NB4 (cell line): ENCODE results near the gene PRCC.

Source experiments
- MYC ChIP-seq: IDR thresholded peaks from 2 replicates; pipeline ENCODE4 v1.6.1; 2011; ENCODE audit warnings: low read depth, low read length
- POLR2A ChIP-seq: IDR thresholded peaks from 2 replicates; pipeline ENCODE4 v1.6.1; 2011; ENCODE audit warnings: mild to moderate bottlenecking; ENCODE audit not compliant: insufficient read length; ENCODE audit errors: extremely low read depth
- TF ChIP-seq, protein P1 (sequence below): IDR thresholded peaks from one replicate; pipeline ENCODE4 v1.5.1; 2012; ENCODE audit warnings: low read depth, low read length

DNA sequence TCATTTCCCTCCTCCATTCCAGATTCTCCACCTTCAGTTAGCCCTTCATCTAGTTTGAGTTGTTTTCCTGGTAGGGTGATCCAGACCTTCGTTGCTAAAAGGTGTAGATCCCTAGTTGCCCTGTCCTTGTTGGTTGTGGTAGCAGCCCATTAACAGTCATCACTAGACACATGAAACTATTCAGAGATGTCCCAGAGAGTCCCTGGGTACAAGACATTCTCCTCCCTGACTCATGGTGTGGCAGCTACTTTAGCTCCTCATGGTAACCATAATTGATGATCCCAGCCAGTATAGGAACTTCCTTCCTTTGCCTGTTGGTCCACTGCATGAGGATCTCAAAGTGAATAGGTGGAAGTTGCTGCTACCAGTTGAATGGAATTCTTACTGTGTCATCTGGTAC, 55.3 kb downstream of the PRCC start:
- TF ChIP-seq, protein P1, sequence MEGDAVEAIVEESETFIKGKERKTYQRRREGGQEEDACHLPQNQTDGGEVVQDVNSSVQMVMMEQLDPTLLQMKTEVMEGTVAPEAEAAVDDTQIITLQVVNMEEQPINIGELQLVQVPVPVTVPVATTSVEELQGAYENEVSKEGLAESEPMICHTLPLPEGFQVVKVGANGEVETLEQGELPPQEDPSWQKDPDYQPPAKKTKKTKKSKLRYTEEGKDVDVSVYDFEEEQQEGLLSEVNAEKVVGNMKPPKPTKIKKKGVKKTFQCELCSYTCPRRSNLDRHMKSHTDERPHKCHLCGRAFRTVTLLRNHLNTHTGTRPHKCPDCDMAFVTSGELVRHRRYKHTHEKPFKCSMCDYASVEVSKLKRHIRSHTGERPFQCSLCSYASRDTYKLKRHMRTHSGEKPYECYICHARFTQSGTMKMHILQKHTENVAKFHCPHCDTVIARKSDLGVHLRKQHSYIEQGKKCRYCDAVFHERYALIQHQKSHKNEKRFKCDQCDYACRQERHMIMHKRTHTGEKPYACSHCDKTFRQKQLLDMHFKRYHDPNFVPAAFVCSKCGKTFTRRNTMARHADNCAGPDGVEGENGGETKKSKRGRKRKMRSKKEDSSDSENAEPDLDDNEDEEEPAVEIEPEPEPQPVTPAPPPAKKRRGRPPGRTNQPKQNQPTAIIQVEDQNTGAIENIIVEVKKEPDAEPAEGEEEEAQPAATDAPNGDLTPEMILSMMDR: no peak
- TF ChIP-seq POLR2A (no peak), MYC (no peak)
